SJSA1 (cell line): ENCODE measurements around the gene GRIK3. TPM values are rescaled to one million over a fixed set of nuclear protein-coding genes. Genes with fewer than 3 reads are reported as not detected.

Experiments used
- DNase-seq, 2 experiments: peaks; one replicate each; pipeline ENCODE4 v3.0.0-alpha.2; 2015 to 2020; ENCODE audit warnings: low spot score in 2 of 2, low read depth in 1 of 2
- H3K27ac ChIP-seq: fragments of 250-450 bp; sonication (Bioruptor Pico); 2 replicates; pipeline ENCODE4 v1.5.1; 2020; ENCODE audit warnings: mild to moderate bottlenecking, moderate library complexity
- H3K27me3 ChIP-seq: fragments of 250-450 bp; sonication (Bioruptor Pico); replicated peaks from 2 replicates; pipeline ENCODE4 v1.5.1; 2020; ENCODE audit warnings: mild to moderate bottlenecking, moderate library complexity
- H3K36me3 ChIP-seq: fragments of 250-450 bp; sonication (Bioruptor Pico); 2 replicates; pipeline ENCODE4 v1.5.1; 2020; ENCODE audit warnings: mild to moderate bottlenecking
- H3K4me1 ChIP-seq: fragments of 250-450 bp; sonication (Bioruptor Pico); replicated peaks from 2 replicates; pipeline ENCODE4 v1.6.1; 2021; ENCODE audit warnings: mild to moderate bottlenecking
- H3K4me3 ChIP-seq: fragments of 250-450 bp; sonication (Bioruptor Pico); 2 replicates; pipeline ENCODE4 v1.5.1; 2020; ENCODE audit warnings: mild to moderate bottlenecking
- H3K9me3 ChIP-seq: fragments of 250-450 bp; sonication (Bioruptor Pico); replicated peaks from 2 replicates; pipeline ENCODE4 v1.5.1; 2020; ENCODE audit warnings: mild to moderate bottlenecking
- total RNA-seq: library from RNA; depleted of rRNA; stranded (reverse); fragments of >200 nt; shearing (Covaris generic); gene quantifications from 2 replicates; pipeline ENCODE4 v1.2.3, GENCODE V29; 2014

The GRIK3 gene
- total RNA-seq, 1 experiment from 2014 or later, result not detected

DNA sequence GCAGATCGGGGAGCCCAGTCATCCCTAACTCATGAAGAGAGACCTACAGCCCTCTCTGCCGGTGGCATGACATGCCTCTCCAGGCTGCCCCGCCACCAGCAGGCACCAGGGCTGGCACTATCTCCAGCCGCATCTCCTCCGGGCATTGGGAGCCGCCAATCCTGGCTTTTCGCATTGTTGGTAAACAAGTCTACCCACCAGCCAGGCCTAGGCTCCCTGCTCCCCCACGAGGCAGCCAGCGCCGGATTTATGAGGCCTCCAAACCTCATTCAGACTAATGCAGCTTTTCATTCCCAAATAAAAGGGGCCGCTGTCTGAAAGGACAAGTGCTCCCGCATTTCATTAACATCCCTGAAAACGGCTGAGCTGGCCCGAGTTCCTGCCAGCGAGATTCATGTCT, 3.4 kb upstream of the GRIK3 start:
- peaks cover 50% of the 10 kb centered on the region for H3K27me3 ChIP-seq
- no peak overlapping the region for H3K27ac ChIP-seq
- no peak for DNase-seq
- no peaks in the 10 kb centered on the region for H3K36me3 ChIP-seq
- no peaks in the 10 kb centered on the region for H3K9me3 ChIP-seq
- H3K4me1 ChIP-seq, result no peaks in the 10 kb centered on the region
- no peak overlapping the region for H3K4me3 ChIP-seq

DNA sequence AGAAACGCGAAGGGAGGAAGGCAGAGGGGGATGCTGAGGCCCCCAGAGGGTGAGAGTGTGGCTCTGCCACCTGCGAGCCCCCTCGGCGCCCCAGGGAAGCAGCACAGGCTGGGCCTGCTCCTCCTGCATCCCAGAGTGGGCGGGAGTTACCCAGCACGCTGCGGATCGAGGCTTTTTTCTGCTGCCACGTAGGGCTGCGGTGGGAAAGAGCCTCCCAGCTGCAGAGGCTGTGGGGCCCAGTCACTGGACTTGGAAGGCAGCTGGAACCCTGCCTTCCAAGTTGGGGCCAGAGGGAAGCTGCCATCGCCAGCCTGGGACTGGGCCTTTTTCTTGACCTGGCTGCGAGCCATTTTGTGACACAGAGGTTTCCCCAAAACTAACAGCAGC, 2.3 kb upstream of the GRIK3 start:
- Histone ChIP-seq H3K4me1 (no peaks in the 10 kb centered on the region), H3K4me3 (no peak overlapping the region), H3K27me3 (peaks cover 57% of the 10 kb centered on the region), H3K27ac (no peak overlapping the region), H3K36me3 (no peaks in the 10 kb centered on the region), H3K9me3 (no peaks in the 10 kb centered on the region)
- DNase-seq, result no peak

DNA sequence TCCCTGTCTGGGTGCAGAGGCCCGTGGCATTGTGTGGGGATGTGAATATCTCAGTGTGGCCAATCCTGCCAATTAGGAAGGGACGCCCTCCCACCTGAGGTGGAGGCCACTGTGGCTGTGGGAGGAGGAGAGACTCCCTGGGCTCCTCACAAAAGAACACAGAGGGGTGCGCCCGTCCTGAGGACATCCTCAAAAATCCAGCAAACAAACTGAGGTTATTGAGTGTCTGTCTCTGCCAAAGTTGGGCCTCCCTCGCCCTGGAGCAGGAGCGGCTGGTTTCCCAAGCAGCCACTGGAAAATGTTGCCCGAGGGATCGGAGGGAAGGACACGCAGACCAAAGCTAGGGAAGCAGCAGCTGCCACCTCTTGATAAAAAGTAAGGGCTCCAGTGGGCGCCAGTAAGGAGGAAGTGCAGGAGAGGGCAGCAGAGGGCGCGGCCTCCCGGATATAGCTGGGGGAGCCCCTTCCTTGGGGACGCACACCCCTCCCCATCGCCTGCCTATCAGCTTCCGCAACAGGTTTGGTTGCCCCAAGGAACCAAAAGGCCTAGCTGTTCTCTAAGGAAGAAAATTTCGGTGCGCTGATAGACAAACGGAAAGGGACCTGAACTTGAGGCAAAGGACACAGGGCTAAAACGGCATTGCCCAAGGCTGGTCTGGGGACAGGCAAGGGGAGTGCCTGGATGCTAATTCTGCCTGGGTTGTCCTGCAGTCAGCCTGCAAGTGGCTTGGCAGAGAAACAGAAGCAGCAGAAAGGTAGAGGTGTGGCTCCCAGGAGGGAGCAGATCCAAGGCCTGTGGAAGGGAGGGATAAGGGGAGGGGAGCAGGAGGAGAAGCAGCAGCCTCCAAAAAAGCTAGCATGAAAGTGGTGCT, 1.7 kb upstream of the GRIK3 start:
- Histone ChIP-seq H3K27ac (no peak overlapping the region), H3K27me3 (peaks cover 62% of the 10 kb centered on the region), H3K4me3 (no peak overlapping the region), H3K9me3 (no peaks in the 10 kb centered on the region), H3K4me1 (no peaks in the 10 kb centered on the region), H3K36me3 (no peaks in the 10 kb centered on the region)
- no peak for DNase-seq

DNA sequence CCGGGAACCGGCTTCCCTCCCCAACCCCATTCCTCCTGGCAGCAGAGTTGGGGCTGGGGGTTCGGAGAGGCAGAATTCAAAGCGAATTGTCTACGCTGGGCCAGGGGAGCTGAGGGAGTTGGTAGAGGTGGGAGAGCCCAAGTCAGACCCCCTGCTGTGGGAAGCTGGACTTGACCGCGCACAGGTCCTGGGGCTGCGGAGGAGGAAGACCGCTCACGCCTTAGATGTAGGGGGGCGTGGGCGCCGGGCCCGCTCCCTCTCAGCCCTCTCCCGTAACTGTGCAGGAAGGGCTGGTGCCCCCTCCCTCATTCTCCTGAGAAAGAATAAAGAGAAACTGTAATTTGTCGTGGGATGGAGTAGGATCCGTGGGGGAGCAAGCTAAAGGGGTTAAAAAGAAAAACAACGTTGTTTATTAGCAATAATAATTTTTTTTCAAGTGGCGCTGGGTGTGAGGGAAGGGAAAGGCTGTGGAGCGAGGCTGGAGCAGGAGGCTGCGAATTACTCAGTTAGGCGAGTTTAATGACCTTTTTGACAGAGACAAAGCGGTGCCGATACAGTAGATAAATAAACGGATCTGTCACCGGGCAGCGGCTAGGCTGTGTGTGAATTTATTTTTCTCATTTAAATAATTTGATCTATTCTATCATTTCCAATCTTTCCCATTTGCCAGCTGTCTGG, 838 bp upstream of the GRIK3 start:
- Histone ChIP-seq H3K27me3 (peaks cover 66% of the 10 kb centered on the region), H3K4me1 (no peaks in the 10 kb centered on the region), H3K4me3 (no peak overlapping the region), H3K9me3 (no peaks in the 10 kb centered on the region), H3K36me3 (no peaks in the 10 kb centered on the region), H3K27ac (no peak overlapping the region)
- no peak for DNase-seq

DNA sequence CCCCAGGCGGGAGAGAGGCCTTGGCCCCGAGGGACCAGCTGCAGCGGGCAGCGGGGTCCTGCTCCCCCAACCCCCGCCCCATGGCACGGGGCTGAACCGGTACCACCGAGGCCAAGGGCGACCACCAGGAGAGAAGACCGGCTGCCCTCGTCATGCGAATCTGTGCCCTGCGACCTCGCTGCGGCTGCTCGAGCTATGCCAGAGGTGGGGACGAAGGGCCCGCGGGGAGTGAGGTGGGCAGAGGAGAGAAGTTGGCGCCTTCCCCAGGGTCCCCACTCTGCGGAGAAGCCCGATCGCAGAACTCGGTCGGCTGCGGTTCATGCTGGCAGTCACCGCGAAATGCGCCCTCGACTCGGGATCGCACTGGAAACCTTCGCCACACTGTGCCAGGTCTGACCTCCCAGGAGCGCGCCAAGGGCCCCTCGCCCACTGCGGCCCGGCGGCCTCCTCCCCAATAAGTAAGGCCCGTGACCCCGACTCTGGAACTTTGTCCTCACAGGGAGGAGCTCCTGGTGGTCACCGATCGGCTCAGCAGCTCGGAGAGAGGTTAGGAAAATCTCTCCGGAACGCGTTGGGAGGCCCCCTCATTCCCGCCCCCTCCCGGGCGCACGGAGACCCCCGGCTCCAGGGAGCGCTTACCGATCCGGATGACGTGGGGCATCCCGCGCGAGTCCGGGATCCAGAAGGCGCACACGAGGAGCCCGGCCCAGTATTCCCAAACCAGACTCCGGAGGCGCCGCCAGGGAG, 787 bp downstream of the GRIK3 start:
- H3K9me3 ChIP-seq, result no peaks in the 10 kb centered on the region
- peaks cover 66% of the 10 kb centered on the region for H3K27me3 ChIP-seq
- H3K4me1 ChIP-seq, result no peaks in the 10 kb centered on the region
- H3K27ac ChIP-seq, result no peak overlapping the region
- H3K36me3 ChIP-seq, result no peaks in the 10 kb centered on the region
- DNase-seq, result no peak
- no peak overlapping the region for H3K4me3 ChIP-seq

DNA sequence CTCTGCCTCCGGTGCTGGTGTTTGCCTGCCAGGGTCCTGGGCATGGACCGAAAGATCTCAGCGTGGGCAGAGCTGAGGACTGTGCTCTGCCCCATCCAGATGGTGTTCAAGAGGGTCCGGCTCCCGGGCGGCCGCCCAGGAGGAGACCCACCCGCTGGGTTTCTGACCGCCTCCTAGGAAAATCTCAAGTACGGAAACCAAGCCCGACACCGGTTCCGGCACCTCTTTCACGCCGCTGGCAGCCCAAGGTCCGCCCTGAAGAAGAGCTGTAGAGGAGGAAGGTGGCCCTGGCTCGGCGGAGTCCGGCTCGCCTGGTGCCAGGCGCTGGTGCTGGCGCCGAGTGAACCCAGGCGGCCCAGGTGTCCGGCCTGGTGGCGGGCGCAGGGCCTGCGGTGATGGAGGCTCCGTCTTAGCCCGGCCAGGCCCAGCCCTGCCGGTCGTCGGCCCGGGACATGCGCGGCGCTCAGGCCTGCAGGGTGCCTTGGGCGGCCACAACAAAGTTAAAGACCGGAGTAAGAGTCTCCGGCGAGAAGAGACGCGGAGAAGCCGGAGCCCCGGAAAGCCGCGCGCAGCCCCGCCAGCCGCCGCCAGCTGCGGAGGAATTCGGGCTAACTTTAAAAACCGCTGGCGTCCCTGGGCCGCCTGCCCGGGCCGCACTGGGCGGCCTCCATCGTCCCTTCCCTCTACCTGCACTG, 1.5 kb downstream of the GRIK3 start:
- H3K27ac ChIP-seq, result no peak overlapping the region
- H3K4me3 ChIP-seq, result no peak overlapping the region
- H3K4me1 ChIP-seq, result no peaks in the 10 kb centered on the region
- peaks cover 66% of the 10 kb centered on the region for H3K27me3 ChIP-seq
- no peaks in the 10 kb centered on the region for H3K36me3 ChIP-seq
- no peaks in the 10 kb centered on the region for H3K9me3 ChIP-seq
- no peak for DNase-seq

DNA sequence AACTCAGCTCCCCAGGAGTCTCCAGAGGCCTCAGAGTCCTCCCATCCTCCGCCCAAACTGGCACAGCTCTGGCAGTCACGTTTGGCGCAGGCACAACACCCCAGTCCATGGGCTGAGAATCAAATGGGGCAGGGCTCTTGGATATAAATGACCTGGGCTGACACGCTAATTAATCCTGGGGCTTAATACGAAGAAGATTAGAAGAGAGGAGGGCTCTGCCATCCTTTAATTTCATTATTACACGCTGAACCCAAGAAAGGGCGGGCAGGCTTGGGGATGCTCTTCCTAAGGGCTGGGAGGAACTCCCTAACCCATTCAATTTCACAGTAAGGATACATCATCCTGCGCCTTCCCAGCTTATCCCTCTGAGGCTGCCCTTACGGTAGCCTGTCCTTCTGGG, 2.4 kb downstream of the GRIK3 start:
- no peaks in the 10 kb centered on the region for H3K36me3 ChIP-seq
- no peaks in the 10 kb centered on the region for H3K4me1 ChIP-seq
- H3K4me3 ChIP-seq, result no peak overlapping the region
- H3K9me3 ChIP-seq, result no peaks in the 10 kb centered on the region
- DNase-seq, result no peak
- peaks cover 60% of the 10 kb centered on the region for H3K27me3 ChIP-seq
- no peak overlapping the region for H3K27ac ChIP-seq

DNA sequence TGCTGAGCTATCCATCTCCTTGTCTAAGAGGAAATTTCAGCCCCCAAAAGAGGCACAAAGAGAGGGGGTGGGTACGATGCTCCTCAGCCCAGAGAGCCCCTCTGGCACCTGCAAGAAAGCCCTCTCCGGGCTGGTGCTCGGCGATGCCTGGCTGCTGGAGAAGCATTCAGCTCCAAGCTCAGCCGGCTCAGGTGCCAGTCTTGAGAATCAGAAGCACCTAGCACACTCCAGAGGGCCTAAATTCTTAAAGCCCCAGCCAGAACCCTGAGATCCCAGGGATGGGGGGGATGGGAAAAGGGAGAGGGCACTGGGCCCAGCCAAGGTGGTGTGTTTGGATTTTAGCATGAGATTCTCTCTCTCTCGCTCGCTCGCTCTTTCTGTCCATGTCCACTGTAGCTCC, 2.9 kb downstream of the GRIK3 start:
- H3K4me1 ChIP-seq, result no peaks in the 10 kb centered on the region
- DNase-seq, result no peak
- H3K27ac ChIP-seq, result no peak overlapping the region
- peaks cover 56% of the 10 kb centered on the region for H3K27me3 ChIP-seq
- H3K4me3 ChIP-seq, result no peak overlapping the region
- no peaks in the 10 kb centered on the region for H3K9me3 ChIP-seq
- H3K36me3 ChIP-seq, result no peaks in the 10 kb centered on the region

DNA sequence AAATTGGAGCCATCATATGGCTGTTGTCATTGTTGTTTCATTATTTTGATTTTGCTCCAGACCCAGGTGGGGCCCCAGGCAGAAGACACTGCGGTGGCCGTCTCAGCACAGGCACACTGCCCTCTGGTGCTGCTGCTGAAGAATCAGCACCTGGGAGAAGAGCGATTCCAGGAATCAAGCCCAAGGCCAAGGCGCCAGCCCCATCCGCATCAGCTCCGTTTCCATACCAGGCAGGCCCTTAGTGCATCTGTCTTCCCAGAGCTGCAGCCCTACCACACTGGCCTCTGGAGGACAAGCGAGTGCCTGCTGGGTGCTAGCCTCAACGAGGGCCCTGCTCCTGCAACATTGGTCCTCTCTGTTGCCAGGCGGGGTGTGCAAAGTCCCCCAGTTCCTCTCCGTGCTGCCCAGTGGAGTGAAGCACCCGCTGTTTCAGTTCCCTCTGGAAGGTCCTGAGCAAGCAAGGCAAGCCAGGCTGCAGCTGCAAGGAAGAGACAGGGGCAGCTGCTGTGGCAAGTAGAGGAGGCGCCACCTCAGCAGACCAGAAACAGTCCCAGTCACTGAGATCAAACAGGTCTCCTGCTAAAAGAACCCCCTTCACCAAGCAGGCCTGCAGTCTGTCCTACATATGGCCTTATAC, 5.2 kb downstream of the GRIK3 start:
- Histone ChIP-seq H3K27me3 (peaks cover 33% of the 10 kb centered on the region), H3K4me1 (no peaks in the 10 kb centered on the region), H3K4me3 (no peak overlapping the region), H3K9me3 (no peaks in the 10 kb centered on the region), H3K36me3 (no peaks in the 10 kb centered on the region), H3K27ac (no peak overlapping the region)
- DNase-seq, result no peak

DNA sequence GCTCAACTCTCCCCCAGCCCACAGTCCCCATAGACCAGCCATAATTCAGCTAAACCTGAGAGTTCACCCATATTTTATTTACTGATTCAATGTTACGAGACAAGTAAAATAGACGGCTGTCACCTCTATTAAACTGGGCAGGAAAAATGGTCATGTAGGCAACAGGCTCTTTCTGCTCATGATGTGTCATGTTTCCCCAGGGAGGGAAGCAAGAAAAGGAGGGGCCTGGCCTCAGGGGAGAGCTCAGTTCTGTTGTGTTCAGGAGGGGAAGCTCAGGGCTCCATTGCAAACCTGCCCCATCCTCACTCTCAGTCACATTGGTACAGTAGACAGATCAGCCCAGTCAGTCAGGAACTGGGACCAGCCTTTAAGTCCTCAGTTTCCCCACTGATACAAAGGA, 12.8 kb downstream of the GRIK3 start:
- DNase-seq, result no peak
- no peaks in the 10 kb centered on the region for H3K9me3 ChIP-seq
- H3K36me3 ChIP-seq, result no peaks in the 10 kb centered on the region
- H3K27ac ChIP-seq, result no peak overlapping the region
- H3K4me3 ChIP-seq, result no peak overlapping the region
- H3K4me1 ChIP-seq, result no peaks in the 10 kb centered on the region
- no peaks in the 10 kb centered on the region for H3K27me3 ChIP-seq

DNA sequence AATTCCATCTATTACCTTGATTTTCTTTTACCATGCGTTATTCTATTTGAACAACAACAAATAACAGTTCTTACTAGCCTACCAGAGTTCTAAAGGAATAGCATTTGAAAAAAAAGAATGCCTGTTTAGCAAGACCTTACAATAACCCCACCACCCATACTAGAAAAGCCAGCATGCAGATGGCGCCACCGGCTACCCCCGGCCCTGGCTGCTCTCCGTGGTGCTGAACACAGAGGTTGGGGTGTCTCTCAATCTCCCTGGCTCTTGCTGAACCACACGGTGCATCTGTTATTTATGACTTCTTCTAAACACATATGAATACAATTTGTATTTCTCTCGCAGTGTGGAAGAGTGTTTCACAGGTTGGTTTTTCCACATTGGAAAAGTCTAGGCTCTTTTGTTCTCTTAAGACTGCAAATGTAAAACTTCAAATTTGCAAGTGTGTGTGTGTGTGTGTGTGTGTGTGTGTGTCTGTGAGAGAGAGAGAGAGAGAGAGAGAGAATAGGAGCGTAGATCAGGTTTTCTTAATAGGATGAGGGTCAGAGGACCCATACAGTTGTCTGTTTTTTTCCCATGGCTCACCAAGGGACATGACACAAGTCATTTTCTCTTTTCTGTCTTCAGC, 13.6 kb downstream of the GRIK3 start:
- Histone ChIP-seq H3K36me3 (no peaks in the 10 kb centered on the region), H3K9me3 (no peaks in the 10 kb centered on the region), H3K4me3 (no peak overlapping the region), H3K27me3 (no peaks in the 10 kb centered on the region), H3K4me1 (no peaks in the 10 kb centered on the region), H3K27ac (no peak overlapping the region)
- no peak for DNase-seq

DNA sequence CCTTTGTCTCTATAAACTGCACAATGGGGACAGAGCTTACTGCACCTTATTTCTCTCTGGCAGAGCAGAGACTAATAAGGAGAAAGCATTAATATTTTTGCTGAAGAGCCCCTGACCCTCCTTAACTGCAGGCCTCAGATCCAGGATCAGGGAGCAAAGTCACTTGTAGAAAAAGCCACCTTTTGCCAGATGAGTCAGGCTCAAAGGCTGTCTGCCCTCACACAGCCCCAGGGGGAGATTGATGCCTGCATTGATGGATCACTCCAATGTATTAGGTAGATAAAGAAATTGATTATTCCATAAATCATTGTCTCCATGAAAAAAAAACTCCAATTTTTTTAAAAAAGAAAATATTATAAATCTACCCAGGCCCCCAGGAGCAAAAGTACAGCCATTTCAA, 15.8 kb downstream of the GRIK3 start:
- H3K4me1 ChIP-seq, result no peaks in the 10 kb centered on the region
- no peak for DNase-seq
- no peaks in the 10 kb centered on the region for H3K27me3 ChIP-seq
- no peak overlapping the region for H3K27ac ChIP-seq
- no peak overlapping the region for H3K4me3 ChIP-seq
- H3K36me3 ChIP-seq, result no peaks in the 10 kb centered on the region
- H3K9me3 ChIP-seq, result no peaks in the 10 kb centered on the region

DNA sequence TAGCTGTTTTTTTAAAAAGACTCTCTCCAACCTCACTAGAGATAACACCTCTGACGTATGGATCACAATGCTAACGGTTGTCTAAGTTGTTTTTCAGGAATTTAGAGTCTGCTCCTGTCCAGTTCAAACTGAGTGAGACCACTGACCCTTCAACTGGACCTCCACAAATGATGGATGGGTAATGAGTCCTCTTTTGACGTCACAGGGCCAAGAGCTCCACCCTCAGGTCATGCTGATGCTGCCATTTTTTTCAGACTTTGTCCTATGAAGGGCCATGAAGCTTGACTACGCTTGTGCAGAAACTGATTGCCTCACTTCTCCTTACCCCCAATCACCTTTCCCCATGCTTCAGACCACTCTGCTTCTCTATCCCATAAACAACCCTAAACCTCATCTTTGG, 16.6 kb downstream of the GRIK3 start:
- Histone ChIP-seq H3K36me3 (no peaks in the 10 kb centered on the region), H3K27ac (no peak overlapping the region), H3K4me1 (no peaks in the 10 kb centered on the region), H3K9me3 (no peaks in the 10 kb centered on the region), H3K4me3 (no peak overlapping the region), H3K27me3 (no peaks in the 10 kb centered on the region)
- DNase-seq, result no peak
